Thoracic aorta (tissue), 2 donors: ENCODE data around the gene RETREG2. TPM values are rescaled to one million over a fixed set of nuclear protein-coding genes. Genes with fewer than 3 reads are reported as not detected.
A peak's percentile ranks its signal among the peaks of the same experiment; 100 is the strongest.

Source experiments
- ATAC-seq: fragments of 150-250 bp; one replicate; pipeline ENCODE4 v1.8.0; 2017; ENCODE audit warnings: low read depth; ENCODE audit not compliant: insufficient number of reproducible peaks, low FRiP score
- DNase-seq: peaks from one replicate; pipeline ENCODE4 v3.0.0-alpha.2; 2020; ENCODE audit warnings: low spot score
- H3K27ac ChIP-seq, 2 donors: fragments of 200-600 bp; sonication (generic); 1 replicate in 1 of 2; 2 replicates in 1 of 2; pipeline ENCODE4 v1.5.1; 2016; ENCODE audit warnings: mild to moderate bottlenecking in 2 of 2, moderate library complexity in 2 of 2
- H3K27me3 ChIP-seq: fragments of 200-600 bp; sonication (generic); replicated peaks from 2 replicates; pipeline ENCODE4 v1.6.0; 2016; ENCODE audit warnings: mild to moderate bottlenecking; ENCODE audit not compliant: insufficient read depth
- H3K36me3 ChIP-seq: fragments of 200-600 bp; sonication (generic); one replicate; pipeline ENCODE4 v1.5.1; 2016
- H3K4me1 ChIP-seq, 2 donors: fragments of 200-600 bp; sonication (generic); 1 replicate in 1 of 2; 2 replicates in 1 of 2; pipeline versions ENCODE4 v1.5.1 to v1.6.0; 2016; ENCODE audit warnings: low read depth in 2 of 2, mild to moderate bottlenecking in 1 of 2; ENCODE audit not compliant: control insufficient read depth in 1 of 2
- H3K4me3 ChIP-seq: fragments of 200-600 bp; sonication (generic); 2 replicates; pipeline ENCODE4 v1.5.1; 2016; ENCODE audit warnings: mild to moderate bottlenecking
- H3K9me3 ChIP-seq: fragments of 200-600 bp; sonication (generic); 2 replicates; pipeline ENCODE4 v1.5.1; 2016
- total RNA-seq, 2 donors: library from RNA; depleted of rRNA; stranded (reverse); fragments of >200 nt; gene quantifications; one replicate each; pipeline versions ENCODE4 v1.1.0 to v1.2.3, GENCODE V29; 2016
- TF ChIP-seq, protein P1 (sequence below): fragments of 200-600 bp; sonication (generic); IDR thresholded peaks from one replicate; pipeline ENCODE4 v1.5.1; 2019; ENCODE audit warnings: antibody characterized with exemption

RETREG2 gene
- total RNA-seq, 2 donors from 2014 or later = 43.8 to 58.6 TPM

GRCh38 chr2:219174146-219174545 is 3.9 kb upstream of the RETREG2 start:
- H3K27ac ChIP-seq = no peak overlapping the region

GRCh38 chr2:219174801-219175200 is 3.3 kb upstream of the RETREG2 start:
- Histone ChIP-seq H3K4me1 (peaks cover 21 to 41% of the 10 kb centered on the region in 2 donors), H3K4me3 (no peak overlapping the region), H3K27ac (no peak overlapping the region), H3K9me3 (no peaks in the 10 kb centered on the region), H3K36me3 (peaks cover 27% of the 10 kb centered on the region), H3K27me3 (no peaks in the 10 kb centered on the region)
- DNase-seq (no peak), ATAC-seq (no peak)
- TF ChIP-seq, protein P1, sequence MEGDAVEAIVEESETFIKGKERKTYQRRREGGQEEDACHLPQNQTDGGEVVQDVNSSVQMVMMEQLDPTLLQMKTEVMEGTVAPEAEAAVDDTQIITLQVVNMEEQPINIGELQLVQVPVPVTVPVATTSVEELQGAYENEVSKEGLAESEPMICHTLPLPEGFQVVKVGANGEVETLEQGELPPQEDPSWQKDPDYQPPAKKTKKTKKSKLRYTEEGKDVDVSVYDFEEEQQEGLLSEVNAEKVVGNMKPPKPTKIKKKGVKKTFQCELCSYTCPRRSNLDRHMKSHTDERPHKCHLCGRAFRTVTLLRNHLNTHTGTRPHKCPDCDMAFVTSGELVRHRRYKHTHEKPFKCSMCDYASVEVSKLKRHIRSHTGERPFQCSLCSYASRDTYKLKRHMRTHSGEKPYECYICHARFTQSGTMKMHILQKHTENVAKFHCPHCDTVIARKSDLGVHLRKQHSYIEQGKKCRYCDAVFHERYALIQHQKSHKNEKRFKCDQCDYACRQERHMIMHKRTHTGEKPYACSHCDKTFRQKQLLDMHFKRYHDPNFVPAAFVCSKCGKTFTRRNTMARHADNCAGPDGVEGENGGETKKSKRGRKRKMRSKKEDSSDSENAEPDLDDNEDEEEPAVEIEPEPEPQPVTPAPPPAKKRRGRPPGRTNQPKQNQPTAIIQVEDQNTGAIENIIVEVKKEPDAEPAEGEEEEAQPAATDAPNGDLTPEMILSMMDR = no peak

More at GRCh38 chr2:219174146-219174545, 3.9 kb upstream of the RETREG2 start:
- no peak overlapping the region for H3K4me3 ChIP-seq
- peaks cover 18 to 34% of the 10 kb centered on the region in 2 donors for H3K4me1 ChIP-seq
- TF ChIP-seq, protein P1 = no peak
- DNase-seq (no peak), ATAC-seq (no peak)
- no peaks in the 10 kb centered on the region for H3K9me3 ChIP-seq
- no peaks in the 10 kb centered on the region for H3K27me3 ChIP-seq
- H3K36me3 ChIP-seq = peaks cover 24% of the 10 kb centered on the region

GRCh38 chr2:219175486-219175885 is 2.6 kb upstream of the RETREG2 start:
- H3K27me3 ChIP-seq = no peaks in the 10 kb centered on the region
- peaks cover 21 to 43% of the 10 kb centered on the region in 2 donors for H3K4me1 ChIP-seq
- TF ChIP-seq, protein P1 = no peak
- H3K4me3 ChIP-seq = peak overlapping the region; percentile 83
- ATAC-seq (no peak), DNase-seq (no peak)
- H3K27ac ChIP-seq = peak overlapping the region; percentile 98
- peaks cover 34% of the 10 kb centered on the region for H3K36me3 ChIP-seq
- H3K9me3 ChIP-seq = no peaks in the 10 kb centered on the region

DNA sequence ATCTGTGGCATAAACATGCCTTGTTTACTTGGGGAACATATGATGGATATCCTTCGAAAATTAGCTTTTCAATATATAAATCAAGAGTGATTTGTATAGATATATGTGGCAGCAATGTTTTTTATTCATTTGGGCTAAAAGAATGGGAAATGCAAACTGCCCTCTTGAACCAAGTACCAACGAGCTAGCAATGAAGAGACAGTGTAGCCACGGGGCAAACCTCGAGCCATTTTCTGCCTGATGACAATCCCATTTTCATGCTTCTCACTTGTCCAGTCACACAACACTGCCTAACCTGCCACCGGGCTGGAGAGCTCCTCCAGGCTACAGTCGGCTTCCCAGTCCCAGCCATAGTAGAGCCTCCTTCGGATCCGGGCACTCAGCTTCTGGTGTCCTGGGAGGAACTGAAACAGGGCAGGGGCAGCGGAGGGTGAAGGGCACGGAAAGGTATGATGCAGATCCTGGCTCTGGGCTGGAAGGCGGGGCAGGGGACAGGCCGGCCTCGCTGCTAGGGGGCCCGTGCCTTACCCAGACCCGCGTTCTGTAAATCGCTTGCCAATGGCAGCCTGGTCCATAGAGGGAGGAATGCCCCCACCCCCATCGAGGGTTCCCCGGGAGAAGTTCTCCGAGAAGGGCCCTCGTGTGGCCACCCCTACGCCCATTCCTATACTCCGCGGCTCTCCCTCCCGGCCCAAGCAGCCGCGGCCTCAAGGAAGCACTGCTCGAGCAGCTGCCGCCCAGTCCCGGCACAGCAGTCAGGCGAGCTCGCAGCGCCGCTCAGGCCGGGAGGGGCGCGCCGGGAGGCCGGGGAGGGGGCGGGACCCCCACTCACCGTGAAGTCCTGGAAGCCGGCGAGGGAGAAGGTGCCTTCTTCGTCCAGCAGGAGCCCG is 1.9 kb upstream of the RETREG2 start:
- Histone ChIP-seq H3K4me3 (peak overlapping the region; percentile 83), H3K36me3 (peaks cover 41% of the 10 kb centered on the region), H3K4me1 (peaks cover 21 to 36% of the 10 kb centered on the region in 2 donors), H3K27me3 (no peaks in the 10 kb centered on the region), H3K27ac (peak overlapping the region; percentile 98), H3K9me3 (no peaks in the 10 kb centered on the region)
- ATAC-seq (peak; percentile 14), DNase-seq (no peak)
- TF ChIP-seq, protein P1 = no peak

DNA sequence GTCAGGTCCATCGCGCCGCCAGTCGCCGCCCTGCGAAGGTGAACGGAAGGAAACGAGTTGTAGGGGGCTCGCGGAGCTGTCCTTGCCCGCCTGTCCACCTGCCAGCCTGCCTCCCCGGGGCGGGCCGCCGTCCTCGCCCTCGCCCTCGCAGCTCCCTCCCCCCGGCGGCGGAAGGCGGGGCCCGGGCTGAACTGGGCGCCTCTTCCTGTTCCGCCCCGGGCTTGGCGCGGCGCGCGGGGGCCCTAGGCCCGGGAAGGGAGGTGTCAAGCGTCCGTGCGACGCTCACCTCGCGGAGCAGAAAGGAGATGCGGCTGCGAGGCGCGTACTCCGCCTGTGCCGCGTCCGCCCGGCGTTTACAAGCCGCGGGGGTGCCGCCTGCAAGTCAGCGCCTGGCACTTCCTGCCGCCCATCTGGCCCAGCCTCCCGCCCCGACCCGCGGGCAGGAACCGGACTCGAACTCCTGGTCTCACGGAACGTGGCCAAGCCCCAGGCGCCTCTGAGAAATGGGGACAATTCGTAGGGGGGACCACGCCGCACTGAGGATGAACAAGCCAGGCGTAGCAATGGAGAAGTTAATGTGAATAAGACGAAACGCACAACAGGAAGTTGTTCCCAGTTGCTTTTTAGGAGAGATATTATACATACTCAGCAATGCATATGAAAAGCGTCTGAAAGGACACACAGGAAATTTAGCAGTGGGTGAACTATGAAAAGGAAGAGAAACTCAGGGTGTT is 1.1 kb upstream of the RETREG2 start, which contains the start of gene CNPPD1:
CNPPD1 (minus strand) TSS at position 108 of the 734 bp plus-strand sequence; CDS start at position 11, 97 bp downstream.
- peaks cover 21 to 32% of the 10 kb centered on the region in 2 donors for H3K4me1 ChIP-seq

More for the DNA sequence above, 1.1 kb upstream of the RETREG2 start, which contains the start of gene CNPPD1:
- Histone ChIP-seq H3K27me3 (no peaks in the 10 kb centered on the region), H3K9me3 (no peaks in the 10 kb centered on the region), H3K27ac (peak within 1 kb of the TSS; percentile 98), H3K4me3 (peak within 1 kb of the TSS; percentile 83), H3K36me3 (peaks cover 46% of the 10 kb centered on the region)
- DNase-seq = peak; percentile 42
- TF ChIP-seq, protein P1 = no peak
- ATAC-seq = peak; percentile 33
